ENCODE measurements around the gene FGF10. TPM values are rescaled to one million over a fixed set of nuclear protein-coding genes. Genes with fewer than 3 reads are reported as not detected.

The FGF10 gene
- total RNA-seq, 6 experiments from 2014 or later = 0.11 to 0.12 TPM; not detected in 4

- ATAC-seq = no peak
- H3K27ac ChIP-seq = no peak overlapping the region
- no peaks in the 10 kb centered on the region for H3K27me3 ChIP-seq
- 76% methylated on average over 1 of the region's 1 CpG for WGBS (ENCODE audit: insufficient coverage, low coverage, low lambda C conversion rate, missing lambda C conversion rate)
- H3K9me3 ChIP-seq = no peaks in the 10 kb centered on the region
- no peaks in the 10 kb centered on the region for H3K36me3 ChIP-seq
- no peak overlapping the region for H3K4me3 ChIP-seq
- no peak for DNase-seq
- no peak for TF ChIP-seq POLR2A (IDR thresholded peaks at IDR 0.05)
- TF ChIP-seq CTCF (IDR thresholded peaks at IDR 0.05) = no peak
- intact Hi-C loops (cut with DNase I) = no loop called here
- no peaks in the 10 kb centered on the region for H3K4me1 ChIP-seq
These were observed 33.0 kb downstream of the FGF10 start for GRCh38 chr5:44356231-44356630.

- no peaks in the 10 kb centered on the region for H3K36me3 ChIP-seq
- TF ChIP-seq CTCF (IDR thresholded peaks at IDR 0.05) (no peak), POLR2A (IDR thresholded peaks at IDR 0.05) (no peak)
- no peak for DNase-seq
- no peaks in the 10 kb centered on the region for H3K9me3 ChIP-seq
- no peak overlapping the region for H3K4me3 ChIP-seq
- intact Hi-C loops (cut with DNase I) = no loop called here
- no peak overlapping the region for H3K27ac ChIP-seq
- no peaks in the 10 kb centered on the region for H3K4me1 ChIP-seq
- no peak for ATAC-seq
- no peaks in the 10 kb centered on the region for H3K27me3 ChIP-seq
- WGBS (ENCODE audit: insufficient coverage, low coverage, low lambda C conversion rate, missing lambda C conversion rate) = 35% methylated on average over 2 of the region's 2 CpGs
These were observed 43.3 kb downstream of the FGF10 start for GRCh38 chr5:44345871-44346270.

- intact Hi-C loops (cut with DNase I) = no loop called here
These were observed 52.5 kb downstream of the FGF10 start for GRCh38 chr5:44336708-44337107.

GRCh38 chr5:44334622-44335021 lies 54.6 kb downstream of the FGF10 start:
- H3K36me3 ChIP-seq = no peaks in the 10 kb centered on the region
- no peaks in the 10 kb centered on the region for H3K4me1 ChIP-seq
- WGBS (ENCODE audit: insufficient coverage, low coverage, low lambda C conversion rate, missing lambda C conversion rate) = 67% methylated on average over 1 of the region's 1 CpG
- no peak for ATAC-seq
- H3K9me3 ChIP-seq = no peaks in the 10 kb centered on the region
- no peak overlapping the region for H3K27ac ChIP-seq
- intact Hi-C loops (cut with DNase I) = no loop called here
- no peak overlapping the region for H3K4me3 ChIP-seq
- DNase-seq = no peak
- H3K27me3 ChIP-seq = no peaks in the 10 kb centered on the region
- no peak for TF ChIP-seq POLR2A (IDR thresholded peaks at IDR 0.05)
- TF ChIP-seq CTCF (IDR thresholded peaks at IDR 0.05) = no peak

More at GRCh38 chr5:44336708-44337107, 52.5 kb downstream of the FGF10 start:
- DNase-seq = no peak
- ATAC-seq = no peak
- H3K9me3 ChIP-seq = no peaks in the 10 kb centered on the region
- no peaks in the 10 kb centered on the region for H3K27me3 ChIP-seq
- no peak overlapping the region for H3K4me3 ChIP-seq
- 46% methylated on average over 2 of the region's 2 CpGs for WGBS (ENCODE audit: insufficient coverage, low coverage, low lambda C conversion rate, missing lambda C conversion rate)
- TF ChIP-seq CTCF (IDR thresholded peaks at IDR 0.05) (no peak), POLR2A (IDR thresholded peaks at IDR 0.05) (no peak)
- H3K4me1 ChIP-seq = no peaks in the 10 kb centered on the region
- no peaks in the 10 kb centered on the region for H3K36me3 ChIP-seq
- no peak overlapping the region for H3K27ac ChIP-seq
